Esophagus squamous epithelium (tissue), 5 donors: ENCODE measurements around the gene DOCK2. TPM values are rescaled to one million over a fixed set of nuclear protein-coding genes. Genes with fewer than 3 reads are reported as not detected.

Experiments
- DNase-seq: peaks from one replicate; lab custom pipeline; 2025; lab: John Stamatoyannopoulos, UW
- H3K27ac ChIP-seq, 4 donors: fragments of 200-600 bp; sonication (generic); one replicate each; pipeline ENCODE4 v1.5.1; 2016 to 2019; ENCODE audit warnings: mild to moderate bottlenecking in 1 of 4
- H3K27me3 ChIP-seq, 4 donors: fragments of 200-600 bp; sonication (generic); 1 replicate in 3 of 4; 2 replicates in 1 of 4; pipeline versions ENCODE4 v1.5.1 to v1.6.0; 2017 to 2021; ENCODE audit warnings: antibody characterized with exemption in 1 of 4
- H3K36me3 ChIP-seq, 3 donors: fragments of 200-600 bp; sonication (generic); one replicate each; pipeline ENCODE4 v1.5.1; 2016 to 2019
- H3K4me1 ChIP-seq, 3 donors: fragments of 200-600 bp; sonication (generic); one replicate each; pipeline ENCODE4 v1.5.1; 2017 to 2019
- H3K4me3 ChIP-seq, 4 donors: fragments of 200-600 bp; sonication (generic); 1 replicate in 3 of 4; 2 replicates in 1 of 4; pipeline ENCODE4 v1.5.1; 2016 to 2019; ENCODE audit warnings: mild to moderate bottlenecking in 2 of 4, moderate library complexity in 1 of 4
- H3K9me3 ChIP-seq, 3 donors: fragments of 200-600 bp; sonication (generic); one replicate each; pipeline ENCODE4 v1.5.1; 2016 to 2019
- CTCF ChIP-seq, 6 experiments: fragments of 450-650 bp in 4 of 6; fragments of 200-600 bp in 2 of 6; sonication (generic) in 2 of 6; IDR thresholded peaks; one replicate each; pipeline ENCODE4 v1.5.1; 2016 to 2019; ENCODE audit warnings: antibody characterized with exemption in 6 of 6, mild to moderate bottlenecking in 4 of 6, moderate library complexity in 4 of 6
- POLR2A ChIP-seq, 4 donors: fragments of 450-650 bp; IDR thresholded peaks; one replicate each; pipeline ENCODE4 v1.6.1; 2017; ENCODE audit warnings: antibody characterized with exemption in 4 of 4, mild to moderate bottlenecking in 4 of 4, moderate library complexity in 3 of 4
- WGBS, 2 donors: methylation state at CpG; one replicate each; pipeline ENCODE4 v1.1.5; 2018; 5-methylcytosine and 5-hydroxymethylcytosine counted together
- intact Hi-C: fragments of 100-400 bp; cut with DNase I; formaldehyde crosslinking; loops from one replicate; pipeline ENCODE4 v1.15.0; 2022
- total RNA-seq, 4 donors: library from RNA; depleted of rRNA; stranded (reverse); fragments of >200 nt; gene quantifications; one replicate each; pipeline ENCODE4 v1.1.0, GENCODE V29; 2016
- donor health status: DM: yes; HTN: yes; CAD: no.

Gene DOCK2
- total RNA-seq, 4 donors from 2014 or later = 4.1 to 14.5 (median 10.0) TPM

- DNase-seq = no peak
- H3K9me3 ChIP-seq = no peaks in the 10 kb centered on the region
- TF ChIP-seq POLR2A (IDR thresholded peaks at IDR 0.05) (no peak), CTCF (IDR thresholded peaks at IDR 0.05) (no peak)
- WGBS, 2 donors = 34 to 51% methylated on average over 3 of the region's 3 CpGs
- H3K27me3 ChIP-seq = no peaks in the 10 kb centered on the region
- no peak overlapping the region for H3K4me3 ChIP-seq
- peaks cover 0 to 3% (median 0%) of the 10 kb centered on the region in 3 donors for H3K4me1 ChIP-seq
- intact Hi-C loops = no loop called here
- H3K27ac ChIP-seq = no peak overlapping the region
- no peaks in the 10 kb centered on the region for H3K36me3 ChIP-seq
These were observed 199.9 kb downstream of the DOCK2 start for GRCh38 chr5:169836835-169837536.

- Histone ChIP-seq H3K4me3 (no peak overlapping the region), H3K9me3 (no peaks in the 10 kb centered on the region), H3K36me3 (no peaks in the 10 kb centered on the region), H3K27ac (no peak overlapping the region), H3K4me1 (peaks cover 0 to 3% (median 0%) of the 10 kb centered on the region in 3 donors), H3K27me3 (no peaks in the 10 kb centered on the region)
- no peak for TF ChIP-seq CTCF (IDR thresholded peaks at IDR 0.05)
- TF ChIP-seq POLR2A (IDR thresholded peaks at IDR 0.05) = no peak
- intact Hi-C loops = no loop called here
- no peak for DNase-seq
These were observed 200.6 kb downstream of the DOCK2 start for GRCh38 chr5:169837686-169838085.

- Histone ChIP-seq H3K27ac (no peak overlapping the region), H3K4me1 (peaks cover 0 to 3% (median 0%) of the 10 kb centered on the region in 3 donors), H3K4me3 (no peak overlapping the region), H3K36me3 (no peaks in the 10 kb centered on the region), H3K27me3 (no peaks in the 10 kb centered on the region), H3K9me3 (no peaks in the 10 kb centered on the region)
- TF ChIP-seq POLR2A (IDR thresholded peaks at IDR 0.05) (no peak), CTCF (IDR thresholded peaks at IDR 0.05) (no peak)
- WGBS, 2 donors = 80 to 84% methylated on average over 3 of the region's 3 CpGs
- DNase-seq = no peak
- intact Hi-C loops = no loop called here
These were observed 201.6 kb downstream of the DOCK2 start for GRCh38 chr5:169838688-169839087.

GRCh38 chr5:169840405-169840804 lies 203.3 kb downstream of the DOCK2 start:
- Histone ChIP-seq H3K27me3 (no peaks in the 10 kb centered on the region), H3K36me3 (no peaks in the 10 kb centered on the region), H3K9me3 (no peaks in the 10 kb centered on the region), H3K4me1 (peaks cover 0 to 3% (median 0%) of the 10 kb centered on the region in 3 donors), H3K4me3 (no peak overlapping the region), H3K27ac (no peak overlapping the region)
- intact Hi-C loops = no loop called here
- 89 to 100% methylated on average over 3 of the region's 3 CpGs for WGBS, 2 donors
- TF ChIP-seq POLR2A (IDR thresholded peaks at IDR 0.05) (no peak), CTCF (IDR thresholded peaks at IDR 0.05) (no peak)
- DNase-seq = no peak

GRCh38 chr5:169842699-169843098 lies 205.6 kb downstream of the DOCK2 start:
- no peaks in the 10 kb centered on the region for H3K27me3 ChIP-seq
- H3K4me1 ChIP-seq = peaks cover 0 to 3% (median 0%) of the 10 kb centered on the region in 3 donors
- no peak for DNase-seq
- H3K9me3 ChIP-seq = no peaks in the 10 kb centered on the region
- intact Hi-C loops = no loop called here
- H3K4me3 ChIP-seq = no peak overlapping the region
- no peaks in the 10 kb centered on the region for H3K36me3 ChIP-seq
- TF ChIP-seq POLR2A (IDR thresholded peaks at IDR 0.05) (no peak), CTCF (IDR thresholded peaks at IDR 0.05) (no peak)
- no peak overlapping the region for H3K27ac ChIP-seq
